HS-27A (cell line): ENCODE data around the gene P2RX6.
A peak's percentile ranks its signal among the peaks of the same experiment; 100 is the strongest.

Experiments used
- DNase-seq: peaks from one replicate; pipeline ENCODE4 v3.0.0-alpha.2; 2012; ENCODE audit warnings: low read depth, missing footprints

Gene P2RX6

GRCh38 chr22:21074102-21074715 lies 59.2 kb downstream of the P2RX6 start:
- DNase-seq: peak; percentile 24

GRCh38 chr22:21075516-21076138 lies 60.7 kb downstream of the P2RX6 start:
- DNase-seq: no peak

GRCh38 chr22:21076912-21077625 lies 62.1 kb downstream of the P2RX6 start:
- no peak for DNase-seq
